Glutamatergic neuron (in vitro differentiated cells): Measurements from ENCODE around the gene DHRS3. TPM values are rescaled to one million over a fixed set of nuclear protein-coding genes. Genes with fewer than 3 reads are reported as not detected.

Experiments
- DNase-seq: peaks from one replicate; pipeline ENCODE4 v3.0.0; 2022
- H3K27ac Mint-ChIP-seq: one replicate; pipeline ENCODE4 v1.8.0; 2020; ENCODE audit warnings: mild to moderate bottlenecking, mixed read lengths, inconsistent platforms; ENCODE audit not compliant: unreplicated experiment
- H3K27me3 Mint-ChIP-seq: one replicate; pipeline ENCODE4 v1.8.0; 2020; ENCODE audit warnings: mild to moderate bottlenecking, moderate library complexity, mixed read lengths, inconsistent platforms; ENCODE audit not compliant: unreplicated experiment
- H3K36me3 Mint-ChIP-seq: one replicate; pipeline ENCODE4 v1.8.0; 2020; ENCODE audit warnings: mild to moderate bottlenecking, mixed read lengths, inconsistent platforms; ENCODE audit not compliant: unreplicated experiment
- H3K4me1 Mint-ChIP-seq: one replicate; pipeline ENCODE4 v1.8.0; 2020; ENCODE audit warnings: mild to moderate bottlenecking, low read depth, mixed read lengths, inconsistent platforms; ENCODE audit not compliant: unreplicated experiment
- H3K4me3 Mint-ChIP-seq: one replicate; pipeline ENCODE4 v1.8.0; 2020; ENCODE audit warnings: mild to moderate bottlenecking, mixed read lengths, inconsistent platforms; ENCODE audit not compliant: unreplicated experiment
- H3K9me3 Mint-ChIP-seq: one replicate; pipeline ENCODE4 v1.8.0; 2020; ENCODE audit warnings: mild to moderate bottlenecking, moderate library complexity, mixed read lengths, inconsistent platforms; ENCODE audit not compliant: unreplicated experiment
- CTCF ChIP-seq: fragments of 200-600 bp; sonication (generic); IDR thresholded peaks from one replicate; pipeline ENCODE4 v1.5.0; 2021; ENCODE audit not compliant: partially characterized antibody, unreplicated experiment
- total RNA-seq: library from RNA; stranded (reverse); fragmentation: NEBNext Ultra II Directional; extraction: Animal tissue kit (Norgen Biotek cat#: 25700); gene quantifications from one replicate; pipeline ENCODE4 v1.2.1, GENCODE V29; 2021; ENCODE audit not compliant: unreplicated experiment

DHRS3 gene
- total RNA-seq, 1 donor from 2014 or later = not detected

DNA sequence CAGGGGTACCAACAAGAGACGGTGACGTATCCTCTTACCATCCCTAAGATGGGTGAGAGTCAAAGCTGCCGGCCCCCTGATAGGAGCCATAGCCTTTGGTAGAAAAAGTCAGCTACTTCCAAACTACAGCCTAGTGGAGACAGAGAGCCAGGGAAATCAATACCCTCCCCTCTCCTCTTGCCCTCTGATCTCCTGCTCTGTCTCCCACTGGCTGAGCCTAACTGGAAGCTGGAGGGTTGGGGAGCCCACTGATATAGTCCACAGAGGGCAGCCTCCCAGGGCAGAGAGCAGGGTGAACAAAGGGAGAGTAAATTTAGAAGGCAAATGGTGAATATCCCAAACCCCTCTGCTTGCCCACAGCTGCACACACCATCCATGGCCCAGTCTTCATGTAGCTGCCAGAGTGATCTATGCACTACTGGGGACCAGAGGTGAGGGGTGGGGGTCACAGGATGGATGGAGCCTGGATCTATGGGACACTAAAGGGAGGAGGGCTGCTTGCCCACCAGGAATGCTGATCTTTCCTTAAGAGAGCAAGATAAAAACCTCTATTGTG, 80.0 kb downstream of the DHRS3 start:
- Mint-ChIP-seq H3K4me1 (peaks cover 11% of the 10 kb centered on the region), H3K27ac (no peak overlapping the region), H3K27me3 (peaks cover 2% of the 10 kb centered on the region)

DNA sequence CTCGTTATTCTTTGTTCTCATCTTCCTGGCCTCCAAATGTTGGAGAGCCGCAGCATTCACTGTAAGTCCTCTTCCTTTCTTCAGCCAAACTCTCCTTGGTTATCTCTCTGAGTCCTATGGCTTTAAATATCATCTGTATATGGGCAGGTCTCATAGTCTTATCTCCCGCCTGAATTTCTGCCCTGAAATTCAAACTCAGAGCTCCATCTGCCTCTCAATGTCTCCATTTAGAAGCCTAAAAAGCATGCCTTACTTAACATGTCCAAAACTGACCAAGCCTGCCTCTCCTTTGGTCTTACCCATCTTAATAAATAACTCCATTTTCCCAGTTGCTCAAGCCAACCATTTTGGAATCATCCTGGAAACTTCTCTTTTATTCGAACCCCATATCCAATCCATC, 80.7 kb downstream of the DHRS3 start:
- Mint-ChIP-seq H3K4me3 (no peak overlapping the region), H3K36me3 (peaks cover 4% of the 10 kb centered on the region), H3K27me3 (peaks cover 2% of the 10 kb centered on the region), H3K27ac (no peak overlapping the region), H3K9me3 (peaks cover 2% of the 10 kb centered on the region), H3K4me1 (peaks cover 10% of the 10 kb centered on the region)
- TF ChIP-seq CTCF = no peak
- DNase-seq = no peak

More for the DNA sequence above, 80.0 kb downstream of the DHRS3 start:
- Mint-ChIP-seq H3K9me3 (peaks cover 2% of the 10 kb centered on the region), H3K36me3 (peaks cover 4% of the 10 kb centered on the region), H3K4me3 (no peak overlapping the region)
- TF ChIP-seq CTCF = no peak
- DNase-seq = no peak

- DNase-seq = no peak
- Mint-ChIP-seq H3K4me1 (peaks cover 2% of the 10 kb centered on the region), H3K27ac (no peak overlapping the region), H3K36me3 (peaks cover 4% of the 10 kb centered on the region), H3K9me3 (no peaks in the 10 kb centered on the region), H3K27me3 (no peaks in the 10 kb centered on the region), H3K4me3 (no peak overlapping the region)
- no peak for TF ChIP-seq CTCF
Observed at GRCh38 chr1:12536023-12536639, 81.9 kb downstream of the DHRS3 start.

DNA sequence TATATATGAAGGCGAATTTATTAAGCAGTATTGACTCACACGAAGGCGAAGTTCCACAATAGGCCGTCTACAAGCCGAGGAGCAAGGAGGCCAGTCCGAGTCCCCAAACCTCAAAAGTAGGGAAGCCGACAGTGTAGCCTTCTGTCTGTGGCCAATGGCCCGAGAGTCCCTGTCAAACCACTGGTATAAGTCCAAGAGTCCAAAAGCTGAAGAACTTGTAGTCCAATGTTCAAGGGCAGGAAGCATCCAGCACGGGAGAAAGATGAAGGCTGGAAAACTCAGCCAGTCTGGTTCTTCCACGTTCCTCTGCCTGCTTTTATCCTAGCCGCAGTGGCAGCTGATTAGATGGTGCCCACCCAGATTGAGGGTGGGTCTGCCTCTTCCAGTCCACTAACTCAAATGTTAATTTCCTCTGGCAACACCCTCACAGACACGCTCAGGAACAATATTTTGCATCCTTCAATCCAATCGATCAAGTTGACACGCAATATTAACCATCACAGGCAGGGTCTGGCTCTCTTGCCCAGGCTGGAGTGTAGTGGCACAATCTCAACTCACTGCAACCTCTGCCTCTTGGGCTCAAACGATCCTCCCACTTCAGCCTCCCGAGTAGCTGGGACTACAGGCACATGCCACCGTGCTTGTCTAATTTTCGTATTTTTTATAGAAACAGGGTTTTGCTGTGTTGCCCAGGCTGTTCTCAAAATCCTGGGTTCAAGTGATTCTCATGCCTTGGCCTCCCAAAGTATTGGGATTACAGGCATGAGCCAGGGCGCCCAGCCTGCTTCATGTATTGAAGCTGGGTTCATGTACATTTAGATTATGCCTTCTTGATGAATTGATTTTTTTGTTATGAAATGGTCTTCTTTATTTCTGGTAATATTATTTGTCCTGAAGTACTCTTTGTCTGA, 85.3 kb downstream of the DHRS3 start:
- no peak for DNase-seq
- no peak overlapping the region for H3K27ac Mint-ChIP-seq
- peaks cover 4% of the 10 kb centered on the region for H3K36me3 Mint-ChIP-seq
- no peak for TF ChIP-seq CTCF
- no peak overlapping the region for H3K4me3 Mint-ChIP-seq
- peaks cover 2% of the 10 kb centered on the region for H3K27me3 Mint-ChIP-seq
- no peaks in the 10 kb centered on the region for H3K9me3 Mint-ChIP-seq
- no peaks in the 10 kb centered on the region for H3K4me1 Mint-ChIP-seq

DNA sequence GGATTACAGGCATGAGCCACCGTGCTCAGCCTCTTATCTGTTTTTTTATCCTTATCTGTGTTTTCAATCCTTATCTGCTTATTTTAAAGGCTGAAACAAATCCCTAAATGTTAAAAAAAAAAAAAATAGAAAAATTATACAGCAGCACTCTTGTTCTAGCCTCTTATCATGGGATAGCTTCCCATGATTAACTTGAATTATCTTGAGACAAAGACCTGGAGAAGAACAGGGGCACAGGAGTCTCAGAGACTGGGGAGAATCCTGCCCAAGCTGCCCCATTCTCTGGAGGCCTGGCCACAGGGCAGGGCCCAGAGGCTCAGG, 86.9 kb downstream of the DHRS3 start:
- no peak overlapping the region for H3K27ac Mint-ChIP-seq
- H3K4me3 Mint-ChIP-seq = no peak overlapping the region
- H3K9me3 Mint-ChIP-seq = no peaks in the 10 kb centered on the region
- TF ChIP-seq CTCF = no peak
- peaks cover 4% of the 10 kb centered on the region for H3K36me3 Mint-ChIP-seq
- H3K4me1 Mint-ChIP-seq = no peaks in the 10 kb centered on the region
- no peak for DNase-seq
- H3K27me3 Mint-ChIP-seq = peaks cover 2% of the 10 kb centered on the region
